Measurements from ENCODE around the gene LAMP1.
"Not testable (repeated sequence)": the region's sequence is repeated elsewhere in the genome, so short reads cannot be mapped to it uniquely, and the experiment has no call there.

Gene LAMP1

DNA sequence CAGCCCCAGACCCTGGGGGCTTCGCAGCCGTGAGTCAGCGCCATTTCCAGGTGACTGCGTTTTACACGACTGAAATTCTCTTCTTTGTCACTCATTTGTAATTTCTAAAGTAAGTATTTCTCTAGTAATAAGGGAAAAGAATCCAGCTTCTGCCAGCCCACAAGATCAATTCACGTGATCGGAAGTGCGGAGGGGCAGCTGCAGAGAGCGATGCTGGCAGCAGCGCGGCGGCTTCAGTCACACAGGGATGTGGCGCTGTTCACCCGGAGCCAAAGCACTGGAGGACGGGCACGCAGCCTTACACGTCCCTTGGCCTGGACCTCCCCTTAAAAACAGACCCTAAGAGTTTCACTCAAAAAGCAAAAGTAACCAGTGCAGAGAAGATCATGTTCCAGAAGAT lies 48.4 kb downstream of the LAMP1 start:
- no peak overlapping the region for H2AFZ ChIP-seq (ENCODE audit: low read length, unreplicated experiment)
- H3K79me2 ChIP-seq (ENCODE audit: control insufficient read depth, insufficient read depth, low read length, unreplicated experiment): no peaks in the 10 kb centered on the region
- no peaks in the 10 kb centered on the region; the same call in 1 of the 2 replicates for H3K36me3 ChIP-seq (ENCODE audit: insufficient read depth, low read length)
- H3K4me3 ChIP-seq (ENCODE audit: low read depth, low read length): no peak overlapping the region
- no peaks in the 10 kb centered on the region for H3K27me3 ChIP-seq (ENCODE audit: insufficient read depth, low read length)
- H3K27ac ChIP-seq (ENCODE audit: low read depth, low read length): no peak overlapping the region
- H3K4me1 ChIP-seq (ENCODE audit: control insufficient read depth, insufficient read depth, low read length, unreplicated experiment): no peaks in the 10 kb centered on the region

DNA sequence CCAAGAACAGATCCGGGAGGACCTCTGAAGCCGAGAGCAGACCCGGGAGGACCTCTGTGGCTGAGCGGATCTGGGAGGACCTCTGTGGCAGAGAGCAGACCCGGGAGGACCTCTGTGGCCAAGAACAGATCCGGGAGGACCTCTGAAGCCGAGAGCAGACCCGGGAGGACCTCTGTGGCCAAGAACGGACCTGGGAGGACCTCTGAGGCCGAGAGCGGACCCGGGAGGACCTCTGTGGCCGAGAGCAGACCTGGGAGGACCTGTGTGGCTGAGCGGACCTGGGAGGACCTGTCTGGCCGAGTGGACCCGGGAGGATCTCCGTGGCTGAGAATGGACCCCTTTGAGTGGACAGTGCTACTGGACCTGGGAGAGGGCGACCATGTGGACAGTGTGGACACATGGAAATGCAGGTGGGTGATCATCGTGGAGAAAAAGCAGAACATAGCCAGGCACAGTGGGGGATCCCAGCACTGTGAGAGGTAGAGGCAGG lies 50.7 kb downstream of the LAMP1 start:
- H3K4me3 ChIP-seq (ENCODE audit: low read depth, low read length); H3K27me3 ChIP-seq (ENCODE audit: insufficient read depth, low read length); H3K27ac ChIP-seq (ENCODE audit: low read depth, low read length); H3K36me3 ChIP-seq (ENCODE audit: insufficient read depth, low read length); H3K79me2 ChIP-seq (ENCODE audit: control insufficient read depth, insufficient read depth, low read length, unreplicated experiment); H3K4me1 ChIP-seq (ENCODE audit: control insufficient read depth, insufficient read depth, low read length, unreplicated experiment); H2AFZ ChIP-seq (ENCODE audit: low read length, unreplicated experiment): not testable (repeated sequence)

DNA sequence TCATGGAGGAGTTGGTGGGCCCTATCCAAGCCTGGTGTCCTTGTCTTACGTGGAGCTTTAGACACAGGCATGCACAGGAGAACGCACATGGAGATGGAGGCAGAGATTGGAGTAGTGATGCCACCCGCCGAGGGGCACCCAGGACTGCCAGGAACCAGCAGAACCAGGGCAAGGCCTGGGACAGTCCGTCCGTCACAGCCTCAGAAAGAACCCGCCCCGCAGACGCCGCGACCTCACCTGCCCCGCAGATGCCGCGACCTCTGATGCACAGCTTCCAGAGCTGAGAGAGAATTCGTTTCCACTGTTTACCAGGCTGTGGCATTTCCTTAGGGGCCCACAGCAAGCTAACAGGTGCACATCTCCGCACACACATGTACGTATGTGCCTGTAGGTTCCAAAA lies 51.6 kb downstream of the LAMP1 start:
- Histone ChIP-seq H3K4me3 (ENCODE audit: low read depth, low read length) (no peak overlapping the region), H3K79me2 (ENCODE audit: control insufficient read depth, insufficient read depth, low read length, unreplicated experiment) (no peaks in the 10 kb centered on the region), H3K27me3 (ENCODE audit: insufficient read depth, low read length) (no peaks in the 10 kb centered on the region), H2AFZ (ENCODE audit: low read length, unreplicated experiment) (no peak overlapping the region), H3K36me3 (ENCODE audit: insufficient read depth, low read length) (no peaks in the 10 kb centered on the region; the same call in 1 of the 2 replicates), H3K27ac (ENCODE audit: low read depth, low read length) (no peak overlapping the region), H3K4me1 (ENCODE audit: control insufficient read depth, insufficient read depth, low read length, unreplicated experiment) (no peaks in the 10 kb centered on the region)

DNA sequence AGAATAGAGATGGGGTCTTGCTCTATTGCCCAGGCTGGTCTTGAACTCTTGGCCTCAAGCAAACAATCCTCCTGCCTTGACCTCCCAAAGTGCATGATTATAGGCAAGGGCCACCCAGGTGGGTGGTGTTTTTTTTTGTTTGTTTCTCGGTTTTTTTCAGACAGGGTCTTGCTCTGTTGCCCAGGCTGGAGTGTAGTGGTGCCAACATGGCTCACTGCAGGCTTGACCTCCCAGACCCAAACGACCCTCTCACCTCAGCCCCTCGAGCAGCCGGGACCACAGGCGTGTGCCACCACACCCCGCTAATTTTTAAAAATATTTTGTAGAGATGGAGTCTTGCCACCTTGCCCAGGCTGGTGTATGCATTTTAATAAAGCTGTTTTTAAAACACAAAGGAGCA lies 52.0 kb downstream of the LAMP1 start:
- H3K27me3 ChIP-seq (ENCODE audit: insufficient read depth, low read length): no peaks in the 10 kb centered on the region
- no peak overlapping the region for H3K27ac ChIP-seq (ENCODE audit: low read depth, low read length)
- H3K4me1 ChIP-seq (ENCODE audit: control insufficient read depth, insufficient read depth, low read length, unreplicated experiment): no peaks in the 10 kb centered on the region

DNA sequence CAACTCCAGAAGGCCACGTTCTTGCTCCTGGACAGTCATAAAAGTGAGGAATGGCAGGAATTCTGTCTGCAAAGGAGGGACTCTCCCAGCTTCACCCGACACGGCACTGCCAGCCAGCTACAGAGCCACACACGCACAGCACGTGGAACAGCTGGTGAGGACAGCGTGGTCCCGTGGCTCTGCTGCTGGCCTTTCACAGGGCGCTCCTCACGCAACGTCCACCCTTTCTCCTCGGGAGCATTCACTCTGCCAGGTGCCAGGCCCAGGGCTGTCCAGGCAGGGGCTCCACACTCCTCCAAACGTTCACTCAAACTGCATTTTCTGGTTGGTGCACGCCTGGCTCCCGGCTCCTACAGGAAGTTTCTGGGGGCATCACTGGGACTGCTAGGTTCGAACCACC lies 52.5 kb downstream of the LAMP1 start:
- no peaks in the 10 kb centered on the region for H3K4me1 ChIP-seq (ENCODE audit: control insufficient read depth, insufficient read depth, low read length, unreplicated experiment)
- H3K4me3 ChIP-seq (ENCODE audit: low read depth, low read length): no peak overlapping the region
- no peaks in the 10 kb centered on the region; the same call in 1 of the 2 replicates for H3K36me3 ChIP-seq (ENCODE audit: insufficient read depth, low read length)
- no peaks in the 10 kb centered on the region for H3K27me3 ChIP-seq (ENCODE audit: insufficient read depth, low read length)
- H3K27ac ChIP-seq (ENCODE audit: low read depth, low read length): no peak overlapping the region
- no peak overlapping the region for H2AFZ ChIP-seq (ENCODE audit: low read length, unreplicated experiment)
- no peaks in the 10 kb centered on the region for H3K79me2 ChIP-seq (ENCODE audit: control insufficient read depth, insufficient read depth, low read length, unreplicated experiment)

More for the DNA sequence above, 52.0 kb downstream of the LAMP1 start:
- Histone ChIP-seq H3K79me2 (ENCODE audit: control insufficient read depth, insufficient read depth, low read length, unreplicated experiment) (no peaks in the 10 kb centered on the region), H3K4me3 (ENCODE audit: low read depth, low read length) (no peak overlapping the region), H2AFZ (ENCODE audit: low read length, unreplicated experiment) (no peak overlapping the region), H3K36me3 (ENCODE audit: insufficient read depth, low read length) (no peaks in the 10 kb centered on the region; the same call in 1 of the 2 replicates)

DNA sequence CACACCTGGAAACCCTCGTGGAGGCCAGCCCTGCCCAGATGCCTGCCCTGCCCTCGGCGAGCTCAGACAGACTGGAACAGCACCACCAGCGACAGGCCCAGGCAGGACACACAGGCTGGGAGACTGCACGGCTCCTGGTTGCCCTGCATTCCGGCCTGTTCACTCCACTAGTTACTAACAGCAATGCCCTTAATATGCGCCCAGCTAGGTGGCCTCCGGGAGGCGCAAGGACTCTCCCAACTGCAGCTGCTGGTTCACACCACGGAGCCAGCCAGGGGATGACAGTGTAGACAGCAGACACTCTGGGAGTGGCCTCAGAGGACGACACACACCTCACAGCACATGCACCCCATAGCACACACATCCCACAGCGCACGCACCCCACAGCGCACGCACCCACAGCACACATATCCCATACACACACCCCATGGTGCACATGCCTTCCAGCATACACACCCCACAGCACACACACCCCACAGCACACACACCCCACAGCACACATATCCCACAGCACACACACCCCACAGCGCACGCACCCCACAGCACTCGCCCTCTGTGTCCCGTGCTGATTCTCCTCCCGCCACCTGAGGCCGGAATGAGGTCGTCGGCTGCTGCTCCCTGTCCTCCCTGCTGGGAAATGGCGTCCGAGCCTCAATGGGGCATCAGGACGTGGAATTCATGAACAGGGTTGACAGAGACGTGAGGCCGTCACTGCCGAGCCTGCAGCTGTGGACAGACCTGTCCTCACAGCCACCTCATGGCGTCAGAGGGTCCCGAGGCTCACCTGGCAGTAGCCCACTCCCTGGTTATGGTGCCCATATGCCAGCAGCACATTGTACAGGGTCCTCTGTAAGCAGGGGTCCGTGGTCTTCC lies 53.3 kb downstream of the LAMP1 start:
- no peaks in the 10 kb centered on the region; the same call in 1 of the 2 replicates for H3K36me3 ChIP-seq (ENCODE audit: insufficient read depth, low read length)

DNA sequence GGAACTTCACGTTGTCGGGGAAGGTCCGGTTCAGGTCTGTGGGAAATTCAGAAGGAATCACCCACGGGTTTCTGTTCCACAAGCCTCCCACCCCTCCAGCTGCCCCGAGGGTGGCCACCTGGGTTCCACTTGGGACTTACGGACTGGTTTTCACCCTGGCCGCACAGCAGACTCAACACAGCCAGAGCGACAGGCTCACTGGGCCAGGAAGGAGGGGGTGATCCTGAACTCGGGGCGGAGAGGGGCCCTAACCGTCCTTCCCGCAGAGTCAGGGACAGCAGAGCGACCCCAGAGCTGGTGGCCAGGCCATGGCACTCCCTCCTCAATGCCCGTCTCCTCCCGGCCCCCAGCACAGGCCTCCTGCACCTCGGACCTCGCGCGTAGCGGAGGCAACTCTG lies 53.9 kb downstream of the LAMP1 start:
- no peak overlapping the region for H2AFZ ChIP-seq (ENCODE audit: low read length, unreplicated experiment)
- H3K27me3 ChIP-seq (ENCODE audit: insufficient read depth, low read length): no peaks in the 10 kb centered on the region
- H3K79me2 ChIP-seq (ENCODE audit: control insufficient read depth, insufficient read depth, low read length, unreplicated experiment): no peaks in the 10 kb centered on the region
- H3K4me1 ChIP-seq (ENCODE audit: control insufficient read depth, insufficient read depth, low read length, unreplicated experiment): no peaks in the 10 kb centered on the region
- no peak overlapping the region for H3K27ac ChIP-seq (ENCODE audit: low read depth, low read length)
- H3K4me3 ChIP-seq (ENCODE audit: low read depth, low read length): no peak overlapping the region
- no peaks in the 10 kb centered on the region; the same call in 1 of the 2 replicates for H3K36me3 ChIP-seq (ENCODE audit: insufficient read depth, low read length)

More for the DNA sequence above, 53.3 kb downstream of the LAMP1 start:
- Histone ChIP-seq H3K27ac (ENCODE audit: low read depth, low read length) (no peak overlapping the region), H3K27me3 (ENCODE audit: insufficient read depth, low read length) (no peaks in the 10 kb centered on the region), H3K4me3 (ENCODE audit: low read depth, low read length) (no peak overlapping the region), H3K4me1 (ENCODE audit: control insufficient read depth, insufficient read depth, low read length, unreplicated experiment) (no peaks in the 10 kb centered on the region), H2AFZ (ENCODE audit: low read length, unreplicated experiment) (no peak overlapping the region), H3K79me2 (ENCODE audit: control insufficient read depth, insufficient read depth, low read length, unreplicated experiment) (no peaks in the 10 kb centered on the region)

DNA sequence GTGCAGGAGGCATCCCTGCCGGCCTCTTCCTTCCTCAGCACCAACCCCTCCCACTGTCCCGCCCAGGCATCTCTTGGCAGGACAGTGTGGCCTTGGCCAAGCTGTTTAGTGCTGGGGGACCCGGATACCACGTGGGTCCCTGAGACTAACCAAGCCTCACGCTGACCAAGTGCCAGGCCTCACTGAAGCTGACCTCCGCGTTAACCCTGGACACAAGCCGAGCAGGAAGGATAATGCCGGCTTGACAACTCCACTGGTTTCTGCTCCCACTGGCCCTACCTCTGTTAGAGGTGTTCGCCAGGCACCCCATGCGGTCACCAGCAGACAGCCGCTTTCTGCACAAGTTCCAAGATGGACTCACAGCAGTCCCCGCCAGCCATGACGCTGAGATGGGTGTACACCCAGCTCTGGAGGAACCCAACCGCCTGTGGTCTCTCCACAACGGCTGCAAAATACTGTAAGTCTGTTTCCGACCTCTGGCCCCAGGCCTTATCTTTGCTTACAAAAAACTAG lies 54.5 kb downstream of the LAMP1 start:
- Histone ChIP-seq H3K4me3 (ENCODE audit: low read depth, low read length) (no peak overlapping the region), H3K27ac (ENCODE audit: low read depth, low read length) (no peak overlapping the region), H3K79me2 (ENCODE audit: control insufficient read depth, insufficient read depth, low read length, unreplicated experiment) (no peaks in the 10 kb centered on the region), H2AFZ (ENCODE audit: low read length, unreplicated experiment) (no peak overlapping the region), H3K4me1 (ENCODE audit: control insufficient read depth, insufficient read depth, low read length, unreplicated experiment) (no peaks in the 10 kb centered on the region), H3K36me3 (ENCODE audit: insufficient read depth, low read length) (no peaks in the 10 kb centered on the region; the same call in 1 of the 2 replicates), H3K27me3 (ENCODE audit: insufficient read depth, low read length) (no peaks in the 10 kb centered on the region)

DNA sequence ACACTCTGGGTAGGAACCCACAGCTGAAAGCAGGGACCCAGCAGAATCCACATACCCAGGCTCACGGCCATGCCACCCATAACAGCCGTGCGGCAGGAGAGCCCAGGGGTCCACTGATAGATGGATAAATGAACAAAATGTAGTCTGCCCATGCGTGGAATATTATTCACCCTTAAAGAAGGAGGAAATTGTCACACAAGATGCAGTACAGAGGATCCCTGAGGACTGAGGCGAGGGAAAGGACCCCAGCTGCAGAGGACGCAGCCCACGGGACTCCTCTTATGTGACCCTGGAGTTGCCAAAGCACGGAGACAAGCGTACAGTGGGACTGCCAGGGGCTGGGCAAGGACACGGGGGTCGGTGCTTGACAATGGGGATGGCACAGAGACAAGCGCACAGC lies 56.2 kb downstream of the LAMP1 start:
- H3K4me1 ChIP-seq (ENCODE audit: control insufficient read depth, insufficient read depth, low read length, unreplicated experiment): no peaks in the 10 kb centered on the region
- H3K4me3 ChIP-seq (ENCODE audit: low read depth, low read length): no peak overlapping the region
- H3K27ac ChIP-seq (ENCODE audit: low read depth, low read length): no peak overlapping the region
- H3K27me3 ChIP-seq (ENCODE audit: insufficient read depth, low read length): no peaks in the 10 kb centered on the region
- H3K36me3 ChIP-seq (ENCODE audit: insufficient read depth, low read length): no peaks in the 10 kb centered on the region; the same call in 1 of the 2 replicates
- H2AFZ ChIP-seq (ENCODE audit: low read length, unreplicated experiment): no peak overlapping the region
- H3K79me2 ChIP-seq (ENCODE audit: control insufficient read depth, insufficient read depth, low read length, unreplicated experiment): no peaks in the 10 kb centered on the region

DNA sequence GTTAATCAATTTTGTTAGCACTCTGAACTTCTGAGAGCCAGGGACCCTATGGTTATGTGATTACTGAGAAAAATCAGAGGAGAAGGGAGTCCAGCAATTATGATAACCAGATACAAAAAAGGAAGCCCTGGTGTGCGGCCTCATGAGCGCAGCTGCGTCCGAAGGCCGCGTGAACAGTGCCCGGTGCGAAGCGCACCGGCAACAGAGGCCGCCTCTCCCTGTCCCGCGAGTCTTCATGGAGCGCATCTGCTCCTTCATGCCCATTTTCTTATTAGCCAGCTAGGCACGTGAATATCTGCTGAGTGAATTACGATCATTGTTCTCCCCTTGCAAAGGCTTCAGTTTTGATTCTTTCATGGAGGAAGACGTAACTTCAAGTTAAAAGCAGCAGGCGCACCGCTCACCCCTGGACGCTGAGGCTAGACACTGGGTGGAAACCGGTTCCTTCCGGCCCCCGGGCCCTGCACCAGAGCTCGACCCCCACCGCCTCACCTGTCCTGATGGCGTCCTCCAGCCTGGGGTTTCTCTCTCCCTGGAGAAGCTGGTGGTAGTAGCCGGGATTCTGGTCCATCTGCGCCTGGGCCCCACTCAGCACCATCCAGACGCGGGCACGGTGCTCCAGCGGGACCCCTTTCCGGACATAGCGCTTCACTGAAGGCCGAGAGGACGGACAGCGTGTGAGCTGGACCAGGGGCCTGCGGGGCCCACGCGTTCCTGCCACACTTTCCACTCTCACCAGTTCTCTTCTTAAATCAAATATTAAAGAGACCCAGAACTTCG lies 58.0 kb downstream of the LAMP1 start:
- Histone ChIP-seq H3K4me1 (ENCODE audit: control insufficient read depth, insufficient read depth, low read length, unreplicated experiment) (no peaks in the 10 kb centered on the region), H3K79me2 (ENCODE audit: control insufficient read depth, insufficient read depth, low read length, unreplicated experiment) (no peaks in the 10 kb centered on the region), H3K36me3 (ENCODE audit: insufficient read depth, low read length) (no peaks in the 10 kb centered on the region), H2AFZ (ENCODE audit: low read length, unreplicated experiment) (no peak overlapping the region), H3K27me3 (ENCODE audit: insufficient read depth, low read length) (no peaks in the 10 kb centered on the region), H3K4me3 (ENCODE audit: low read depth, low read length) (no peak overlapping the region), H3K27ac (ENCODE audit: low read depth, low read length) (no peak overlapping the region)

All from ACC112 (cell line).